GM21381 (cell line): ENCODE measurements around the gene EPHA8.

ENCODE experiments used
- ATAC-seq: cut with Tn5 transposase; IDR thresholded peaks from one replicate; pipeline ENCODE4 v1.9.1; 2021; ENCODE audit warnings: mild to moderate bottlenecking, moderate library complexity; ENCODE audit not compliant: unreplicated experiment

The EPHA8 gene

DNA sequence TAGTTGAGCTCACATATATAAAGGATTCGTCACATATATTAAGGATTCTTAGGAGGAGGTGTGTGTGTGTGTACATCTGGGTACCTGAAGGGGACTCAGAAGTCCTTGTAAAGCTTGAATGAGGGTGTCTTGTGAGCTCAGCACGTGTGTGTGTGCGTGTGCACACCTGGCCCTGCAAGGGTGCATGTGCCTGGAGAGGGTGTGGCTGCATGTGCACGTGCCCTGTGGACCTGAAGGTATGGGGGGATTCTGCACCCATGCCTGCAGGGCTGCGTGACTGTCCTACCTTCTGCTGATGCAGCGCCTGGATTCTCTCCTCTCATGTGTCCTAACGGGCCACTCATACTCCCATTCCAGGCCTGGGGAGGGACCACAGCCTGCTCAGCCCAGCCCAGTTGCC lies 24.0 kb downstream of the EPHA8 start:
- ATAC-seq = no peak

DNA sequence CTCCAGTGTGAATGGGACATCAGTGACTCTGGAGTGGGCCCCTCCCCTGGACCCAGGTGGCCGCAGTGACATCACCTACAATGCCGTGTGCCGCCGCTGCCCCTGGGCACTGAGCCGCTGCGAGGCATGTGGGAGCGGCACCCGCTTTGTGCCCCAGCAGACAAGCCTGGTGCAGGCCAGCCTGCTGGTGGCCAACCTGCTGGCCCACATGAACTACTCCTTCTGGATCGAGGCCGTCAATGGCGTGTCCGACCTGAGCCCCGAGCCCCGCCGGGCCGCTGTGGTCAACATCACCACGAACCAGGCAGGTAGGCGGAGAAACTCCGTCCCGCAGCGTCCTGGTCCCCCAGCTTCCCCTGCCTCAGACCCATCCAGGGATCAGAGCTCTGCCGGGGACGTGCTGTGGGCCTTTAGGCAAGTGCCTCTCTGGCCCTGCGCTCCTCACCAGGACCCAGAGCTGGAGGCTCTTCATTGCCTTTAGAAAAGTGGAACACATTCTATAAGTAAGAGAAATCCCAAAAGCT lies 25.7 kb downstream of the EPHA8 start:
- no peak for ATAC-seq

DNA sequence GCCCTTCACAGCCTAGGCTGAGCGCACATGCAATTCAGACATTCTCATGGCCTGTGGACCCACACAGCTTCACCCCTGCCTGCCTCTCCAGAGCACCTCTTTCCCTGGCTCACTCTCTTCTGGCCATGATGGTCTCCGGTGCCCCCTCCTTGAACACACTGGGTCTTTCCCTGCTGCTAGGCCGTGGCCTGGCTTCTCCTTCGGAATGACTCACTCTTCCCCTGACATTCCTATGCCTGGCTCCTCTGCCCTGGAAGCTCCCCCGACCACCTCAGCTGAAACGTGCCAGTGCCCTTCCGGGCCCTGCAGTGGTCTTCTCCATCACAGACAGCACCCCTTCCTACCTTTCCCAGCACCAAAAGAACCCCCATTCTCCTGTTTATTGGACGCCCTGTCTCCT lies 28.3 kb downstream of the EPHA8 start:
- no peak for ATAC-seq

DNA sequence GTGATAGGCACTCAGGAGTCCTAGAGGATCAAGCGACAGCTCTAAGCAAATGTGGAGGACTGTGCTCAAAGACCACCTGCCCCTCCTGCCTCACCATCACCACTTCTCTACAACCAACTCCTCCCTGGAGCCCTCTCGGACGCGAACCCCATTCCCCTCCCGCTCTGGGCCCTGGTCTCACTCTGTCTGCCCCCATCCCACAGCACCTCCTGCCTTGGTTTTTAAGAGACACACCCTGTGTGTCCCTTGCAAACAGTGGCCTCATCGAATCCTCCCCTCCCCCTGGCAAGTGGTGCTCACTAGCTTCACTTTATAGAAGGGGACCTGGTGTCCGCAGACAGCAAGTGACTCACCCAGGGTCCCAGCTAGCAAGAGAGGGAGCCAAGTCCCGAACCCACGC lies 28.8 kb downstream of the EPHA8 start:
- no peak for ATAC-seq

DNA sequence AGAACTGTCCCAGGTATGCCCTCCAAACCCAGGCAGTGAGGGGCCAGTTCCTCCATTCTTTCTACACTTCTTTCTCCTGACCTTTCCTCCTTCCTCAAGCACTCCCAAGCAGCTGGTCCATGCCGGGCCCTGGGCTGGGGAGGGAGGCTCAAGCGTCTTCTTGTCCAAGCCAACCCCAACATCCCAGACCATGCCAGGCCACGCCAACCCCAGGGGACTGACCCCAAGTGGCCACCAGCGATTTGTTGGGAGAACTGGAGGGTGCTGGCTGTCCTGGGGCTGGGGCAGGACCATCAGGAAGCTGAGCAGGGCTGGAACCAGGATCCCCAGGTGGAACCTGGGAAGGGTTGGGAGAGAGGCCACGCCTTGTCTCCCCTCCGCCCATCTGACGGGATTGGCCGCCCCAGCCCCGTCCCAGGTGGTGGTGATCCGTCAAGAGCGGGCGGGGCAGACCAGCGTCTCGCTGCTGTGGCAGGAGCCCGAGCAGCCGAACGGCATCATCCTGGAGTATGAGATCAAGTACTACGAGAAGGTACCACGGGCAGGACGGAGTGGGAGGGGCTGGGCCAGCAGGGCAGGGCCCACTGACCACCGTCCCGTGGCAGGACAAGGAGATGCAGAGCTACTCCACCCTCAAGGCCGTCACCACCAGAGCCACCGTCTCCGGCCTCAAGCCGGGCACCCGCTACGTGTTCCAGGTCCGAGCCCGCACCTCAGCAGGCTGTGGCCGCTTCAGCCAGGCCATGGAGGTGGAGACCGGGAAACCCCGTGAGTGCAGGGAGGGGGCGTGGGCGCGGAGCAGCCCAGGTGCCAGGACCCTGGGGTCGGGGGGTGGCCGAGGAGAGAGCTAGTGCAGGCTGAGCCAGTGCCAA lies 29.9 kb downstream of the EPHA8 start:
- ATAC-seq = no peak

DNA sequence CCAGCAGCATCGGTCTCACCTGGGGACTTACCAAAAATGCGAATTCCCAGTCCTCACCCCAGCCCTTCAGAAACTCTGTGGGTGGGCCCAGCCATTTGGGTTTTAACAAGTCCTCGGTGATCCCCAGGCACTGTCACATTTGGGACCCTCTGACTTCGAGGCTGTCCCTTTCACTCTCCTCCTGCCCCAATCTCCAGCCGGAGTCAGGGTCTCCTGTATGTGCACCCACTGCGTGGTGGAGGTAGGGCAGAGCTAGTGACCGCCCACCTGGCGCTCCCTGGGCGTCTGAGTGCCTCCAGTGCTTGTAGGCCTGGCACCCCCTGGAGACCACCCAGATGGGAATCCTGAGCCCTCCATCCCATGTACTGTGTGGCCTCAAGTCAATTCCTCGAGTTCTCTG lies 31.1 kb downstream of the EPHA8 start:
- no peak for ATAC-seq

DNA sequence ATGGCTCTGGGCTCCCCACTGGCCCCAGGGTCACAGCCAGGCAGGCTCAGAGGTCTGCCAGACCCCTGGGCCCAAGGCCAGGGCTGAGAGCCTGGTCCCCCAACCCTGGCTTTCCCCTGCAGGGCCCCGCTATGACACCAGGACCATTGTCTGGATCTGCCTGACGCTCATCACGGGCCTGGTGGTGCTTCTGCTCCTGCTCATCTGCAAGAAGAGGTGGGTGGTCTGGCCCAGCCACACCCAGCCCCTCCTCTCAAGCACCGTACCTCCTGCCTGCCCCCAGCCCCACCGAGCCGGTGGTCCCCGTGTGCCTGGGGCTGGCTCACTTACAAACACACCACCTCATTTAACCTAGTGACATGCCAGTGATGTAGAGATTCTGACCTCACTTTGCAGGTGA lies 31.8 kb downstream of the EPHA8 start:
- no peak for ATAC-seq

DNA sequence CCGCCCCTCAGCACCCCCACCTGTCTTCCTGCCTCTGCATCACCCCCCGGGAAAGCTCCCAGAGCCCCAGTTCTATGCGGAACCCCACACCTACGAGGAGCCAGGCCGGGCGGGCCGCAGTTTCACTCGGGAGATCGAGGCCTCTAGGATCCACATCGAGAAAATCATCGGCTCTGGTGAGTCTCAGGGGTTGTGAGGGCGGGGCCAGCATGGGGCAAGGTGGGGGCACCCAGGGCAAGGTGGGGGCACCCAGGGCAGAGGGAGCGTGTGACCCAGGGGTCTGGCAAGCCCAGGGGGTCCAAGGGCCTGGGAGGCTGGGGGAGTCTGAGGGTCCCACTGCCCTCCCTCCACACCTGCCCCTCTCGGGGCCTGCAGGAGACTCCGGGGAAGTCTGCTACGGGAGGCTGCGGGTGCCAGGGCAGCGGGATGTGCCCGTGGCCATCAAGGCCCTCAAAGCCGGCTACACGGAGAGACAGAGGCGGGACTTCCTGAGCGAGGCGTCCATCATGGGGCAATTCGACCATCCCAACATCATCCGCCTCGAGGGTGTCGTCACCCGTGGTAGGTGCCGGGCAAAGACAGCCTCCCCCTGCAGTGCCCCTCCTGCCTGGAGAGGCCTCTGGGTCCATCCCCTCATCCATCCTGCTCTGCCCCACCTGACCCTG lies 34.1 kb downstream of the EPHA8 start:
- ATAC-seq = no peak

DNA sequence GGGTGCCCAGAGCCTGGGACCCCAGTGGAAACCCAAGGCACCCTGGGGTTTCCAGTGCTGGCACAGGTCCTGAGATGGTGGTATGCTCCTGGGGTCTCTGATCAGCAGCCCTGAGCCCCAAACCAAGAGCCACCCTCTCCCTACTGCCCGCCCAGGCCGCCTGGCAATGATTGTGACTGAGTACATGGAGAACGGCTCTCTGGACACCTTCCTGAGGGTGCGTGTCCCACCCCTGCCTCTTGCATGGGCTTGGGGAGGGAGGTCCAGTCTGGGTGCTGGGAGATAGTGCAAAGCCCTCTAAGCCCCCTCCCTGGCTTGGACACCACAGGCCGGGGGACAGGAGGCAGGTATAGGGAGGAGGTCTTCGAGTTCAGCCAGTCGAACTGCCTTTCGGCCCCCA lies 34.7 kb downstream of the EPHA8 start:
- ATAC-seq = no peak

DNA sequence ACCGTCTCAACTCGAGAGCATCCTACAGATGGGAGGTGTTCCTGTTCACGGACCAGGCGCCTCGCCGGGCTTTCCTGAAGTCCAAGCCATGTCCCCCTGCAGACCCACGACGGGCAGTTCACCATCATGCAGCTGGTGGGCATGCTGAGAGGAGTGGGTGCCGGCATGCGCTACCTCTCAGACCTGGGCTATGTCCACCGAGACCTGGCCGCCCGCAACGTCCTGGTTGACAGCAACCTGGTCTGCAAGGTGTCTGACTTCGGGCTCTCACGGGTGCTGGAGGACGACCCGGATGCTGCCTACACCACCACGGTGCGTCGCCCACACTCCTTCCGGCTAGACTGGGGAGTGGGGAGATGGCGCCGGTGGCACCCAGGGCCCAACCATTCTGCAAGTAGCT lies 35.4 kb downstream of the EPHA8 start:
- no peak for ATAC-seq

DNA sequence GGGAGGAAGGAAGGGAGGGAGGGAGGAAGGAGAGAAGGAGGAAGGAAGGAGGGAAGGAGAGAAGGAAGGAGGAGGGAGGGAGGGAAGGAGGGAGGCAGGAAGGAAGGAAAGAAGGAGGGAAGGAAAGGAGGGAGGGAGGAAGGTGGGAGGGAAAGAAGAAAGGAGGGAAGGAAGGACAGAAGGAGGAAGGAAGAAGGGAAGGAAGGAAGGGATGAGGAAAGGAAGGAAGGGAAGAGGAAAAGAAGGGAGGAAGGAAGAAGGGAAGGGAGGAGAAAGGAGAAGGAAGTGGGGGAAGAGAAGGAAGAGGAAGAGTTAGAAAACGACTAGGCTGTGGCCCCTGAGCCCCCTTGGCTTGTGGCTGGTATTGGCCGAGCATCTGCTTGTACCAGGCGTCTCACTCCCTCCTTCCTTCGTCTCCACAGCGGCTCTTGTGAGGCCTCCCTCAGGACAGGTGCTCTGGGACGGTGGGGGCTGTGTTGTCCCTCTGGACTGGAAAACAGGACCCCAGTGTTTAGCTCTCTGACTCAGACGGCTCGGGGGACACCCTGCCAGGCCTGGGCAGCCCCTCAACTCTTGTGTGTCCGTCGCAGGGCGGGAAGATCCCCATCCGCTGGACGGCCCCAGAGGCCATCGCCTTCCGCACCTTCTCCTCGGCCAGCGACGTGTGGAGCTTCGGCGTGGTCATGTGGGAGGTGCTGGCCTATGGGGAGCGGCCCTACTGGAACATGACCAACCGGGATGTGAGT lies 37.0 kb downstream of the EPHA8 start:
- no peak for ATAC-seq

DNA sequence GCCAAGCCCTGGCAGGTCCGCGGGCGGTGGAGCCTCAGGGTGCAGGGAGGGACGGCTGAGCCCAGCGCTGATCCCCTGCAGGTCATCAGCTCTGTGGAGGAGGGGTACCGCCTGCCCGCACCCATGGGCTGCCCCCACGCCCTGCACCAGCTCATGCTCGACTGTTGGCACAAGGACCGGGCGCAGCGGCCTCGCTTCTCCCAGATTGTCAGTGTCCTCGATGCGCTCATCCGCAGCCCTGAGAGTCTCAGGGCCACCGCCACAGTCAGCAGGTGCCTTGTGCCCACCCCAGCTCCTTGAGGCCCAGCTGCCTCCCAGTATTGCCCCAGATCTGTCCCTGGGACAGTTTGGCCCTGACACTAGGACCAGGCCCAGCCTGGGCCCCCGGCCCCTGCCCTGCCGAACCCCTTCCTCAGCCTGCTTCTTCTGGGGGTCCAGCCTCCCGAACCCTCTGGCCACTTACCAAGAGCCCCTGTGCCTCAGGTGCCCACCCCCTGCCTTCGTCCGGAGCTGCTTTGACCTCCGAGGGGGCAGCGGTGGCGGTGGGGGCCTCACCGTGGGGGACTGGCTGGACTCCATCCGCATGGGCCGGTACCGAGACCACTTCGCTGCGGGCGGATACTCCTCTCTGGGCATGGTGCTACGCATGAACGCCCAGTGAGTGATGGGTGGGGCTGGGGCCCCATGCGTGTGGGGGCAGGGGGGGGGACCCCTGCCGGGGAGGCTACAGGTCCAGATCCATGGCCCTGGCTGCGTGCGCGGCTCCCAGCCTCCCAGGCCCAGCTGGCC lies 37.7 kb downstream of the EPHA8 start:
- no peak for ATAC-seq

DNA sequence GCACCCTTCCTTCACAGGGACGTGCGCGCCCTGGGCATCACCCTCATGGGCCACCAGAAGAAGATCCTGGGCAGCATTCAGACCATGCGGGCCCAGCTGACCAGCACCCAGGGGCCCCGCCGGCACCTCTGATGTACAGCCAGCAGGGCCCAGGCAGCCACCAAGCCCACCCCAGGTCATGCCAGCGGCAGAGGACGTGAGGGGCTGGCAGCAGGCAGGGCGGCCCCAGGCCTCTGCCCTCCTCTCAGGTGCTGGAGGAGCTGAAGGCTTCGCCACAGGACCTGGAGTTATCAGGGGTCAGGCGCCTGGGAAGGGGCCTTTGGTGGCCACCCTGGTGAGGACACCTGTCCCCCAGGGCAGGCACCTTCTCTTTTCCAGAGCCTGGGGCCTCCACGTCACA lies 38.3 kb downstream of the EPHA8 start:
- ATAC-seq = no peak

DNA sequence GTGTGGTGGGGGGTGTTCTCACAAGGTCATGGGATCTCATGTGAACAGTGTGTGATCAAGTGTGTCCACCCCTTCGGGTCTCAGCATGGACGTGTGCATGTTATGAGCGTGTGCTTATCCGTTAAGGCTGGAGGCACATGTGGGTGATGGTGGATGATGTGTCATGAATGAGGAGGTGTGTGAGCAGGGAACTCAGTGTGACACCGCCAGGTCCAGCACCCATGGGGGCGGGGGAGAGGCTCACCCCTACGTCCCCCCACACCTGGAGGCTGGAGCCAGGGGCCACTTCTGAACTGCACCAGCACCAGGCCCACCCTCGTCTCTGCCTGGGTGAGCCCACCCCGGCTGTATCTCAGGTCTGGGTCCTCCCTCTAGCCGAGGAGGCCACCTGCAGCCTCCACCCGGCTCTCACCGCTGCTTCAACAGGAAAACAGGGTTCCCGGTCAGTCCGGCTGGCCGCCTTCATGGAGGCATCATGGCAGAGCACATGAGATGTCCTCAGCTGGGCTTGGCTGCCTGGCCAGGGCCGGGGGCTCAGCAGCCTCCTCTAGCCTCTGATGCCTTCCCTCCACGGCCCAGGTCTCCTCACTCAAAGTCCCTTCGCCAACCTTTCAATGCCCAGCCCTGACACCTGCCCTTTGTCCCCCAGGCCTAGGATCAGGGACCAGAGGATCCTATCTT lies 38.9 kb downstream of the EPHA8 start:
- no peak for ATAC-seq

DNA sequence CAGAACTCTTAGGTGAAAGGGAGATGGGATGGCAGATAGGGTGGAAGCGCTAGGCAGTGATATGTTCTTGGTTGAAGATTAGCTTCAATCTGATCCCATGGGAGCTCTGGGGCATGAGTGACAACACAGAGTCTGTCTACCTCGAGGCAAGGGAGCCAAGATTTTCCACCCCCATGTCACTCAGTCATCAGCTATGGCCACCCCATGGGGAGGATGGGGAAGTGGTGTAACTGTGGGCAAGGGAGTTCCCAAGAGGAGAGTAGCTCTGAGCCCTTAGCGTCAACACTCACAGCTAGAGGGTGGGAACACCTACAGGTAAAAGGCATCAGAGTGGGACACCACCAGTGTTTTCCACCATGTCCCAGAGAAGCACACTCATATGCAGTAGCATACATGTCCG lies 42.9 kb downstream of the EPHA8 start:
- no peak for ATAC-seq

DNA sequence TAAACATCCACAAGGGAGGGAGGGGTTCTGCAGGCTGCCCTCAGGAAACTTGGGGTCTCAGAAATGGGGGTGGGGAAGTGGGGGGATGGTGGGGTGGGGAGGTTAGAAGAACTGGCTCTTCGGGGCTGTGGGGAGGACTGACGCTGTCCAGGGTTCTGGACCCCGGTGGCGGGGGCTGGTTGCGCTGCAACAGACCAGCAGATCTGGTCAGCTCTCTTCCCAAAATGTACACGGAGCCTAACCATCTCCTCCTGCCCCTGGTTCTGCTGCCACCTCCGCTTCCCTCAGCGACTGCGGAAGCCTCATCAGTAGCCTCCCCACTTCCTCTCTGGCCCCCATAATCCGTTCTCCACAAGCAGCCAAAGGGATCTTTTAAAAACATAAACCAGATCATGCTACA lies 43.9 kb downstream of the EPHA8 start:
- no peak for ATAC-seq

DNA sequence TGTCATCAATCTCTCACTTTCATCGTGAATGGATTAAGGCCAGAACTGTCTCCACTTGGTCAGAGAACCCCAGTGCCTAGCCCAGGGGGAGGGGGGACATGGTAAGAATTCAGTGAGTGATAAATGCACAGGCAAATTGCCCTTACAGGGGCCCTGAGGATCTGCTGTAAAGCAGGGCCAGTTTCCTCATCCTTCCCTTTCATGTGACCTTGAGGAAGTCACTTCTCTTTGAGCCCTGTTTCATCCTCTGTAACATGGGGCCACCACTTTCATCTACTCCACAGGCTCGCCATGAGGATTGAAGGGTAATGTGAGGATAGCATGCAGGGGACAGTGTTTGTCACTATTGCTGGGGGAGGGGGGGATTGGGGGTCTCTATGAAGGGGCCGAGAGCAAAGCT lies 45.1 kb downstream of the EPHA8 start:
- no peak for ATAC-seq

DNA sequence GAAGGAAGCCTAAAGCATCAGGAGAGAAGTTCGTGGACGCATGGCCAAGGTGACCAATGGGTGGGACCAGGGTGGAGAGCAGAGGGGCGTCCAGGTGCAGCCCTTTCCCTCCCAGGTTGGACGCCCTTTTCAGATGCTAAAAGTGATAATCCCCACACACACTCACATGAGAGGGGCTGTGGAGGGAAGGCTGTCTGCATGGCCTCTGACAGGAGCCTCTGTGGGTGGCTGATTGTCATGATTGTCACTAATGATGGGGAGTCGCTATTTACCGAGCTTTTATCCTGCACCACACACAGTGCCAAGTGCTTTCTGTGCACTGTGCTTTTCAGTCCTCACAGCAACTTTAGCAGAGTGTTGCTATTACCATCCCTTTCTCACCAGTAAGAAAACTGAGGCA lies 46.0 kb downstream of the EPHA8 start:
- ATAC-seq = no peak

DNA sequence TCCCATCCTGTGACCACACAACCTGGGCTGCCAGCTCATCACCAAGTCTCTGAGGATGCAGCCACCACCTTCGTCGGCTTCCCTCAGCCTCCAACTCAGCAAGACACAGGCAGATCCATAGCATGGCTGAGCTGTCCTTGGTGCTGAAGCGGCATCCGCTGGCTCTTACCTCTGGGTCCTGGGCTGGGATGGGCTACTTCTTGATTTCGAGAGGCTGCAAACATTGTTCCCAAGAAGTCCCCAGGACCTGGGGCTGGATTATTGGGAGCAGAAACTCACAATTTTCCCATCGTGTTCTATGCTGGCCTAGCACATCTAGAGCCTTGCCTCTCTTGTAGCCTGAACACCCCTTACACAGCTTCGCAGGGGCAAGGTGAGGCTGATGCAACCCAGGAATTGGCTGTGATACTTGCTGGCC lies 48.2 kb downstream of the EPHA8 start:
- ATAC-seq = no peak
